Gastroesophageal sphincter (tissue), 4 donors: ENCODE measurements around the gene CNOT3. TPM values are rescaled to one million over a fixed set of nuclear protein-coding genes. Genes with fewer than 3 reads are reported as not detected.

Experiments
- ATAC-seq: fragments of 150-250 bp; one replicate; pipeline ENCODE4 v1.9.1; 2016; ENCODE audit warnings: mild to moderate bottlenecking, moderate library complexity
- H3K27ac ChIP-seq, 4 donors: fragments of 200-600 bp; sonication (generic) in 3 of 4; 1 replicate in 3 of 4; 2 replicates in 1 of 4; pipeline ENCODE4 v1.5.1; 2016 to 2019
- H3K27me3 ChIP-seq: fragments of 200-600 bp; sonication (generic); one replicate; pipeline ENCODE4 v1.5.1; 2019
- H3K36me3 ChIP-seq, 2 donors: fragments of 200-600 bp; sonication (generic); one replicate each; pipeline ENCODE4 v1.5.1; 2019; ENCODE audit warnings: control low read depth in 1 of 2
- H3K4me1 ChIP-seq, 3 donors: fragments of 200-600 bp; sonication (generic); 1 replicate in 2 of 3; 2 replicates in 1 of 3; pipeline ENCODE4 v1.5.1; 2016 to 2019; ENCODE audit warnings: control low read depth in 2 of 3
- H3K4me3 ChIP-seq, 2 donors: fragments of 200-600 bp; sonication (generic); one replicate each; pipeline ENCODE4 v1.5.1; 2019; ENCODE audit warnings: mild to moderate bottlenecking in 1 of 2, moderate library complexity in 1 of 2
- H3K9me3 ChIP-seq, 3 donors: fragments of 200-600 bp; sonication (generic); one replicate each; pipeline ENCODE4 v1.5.1; 2017 to 2019; ENCODE audit warnings: control low read depth in 2 of 3
- EP300 ChIP-seq: sonication (generic); formaldehyde crosslinking; IDR thresholded peaks from one replicate; pipeline ENCODE4 v1.6.1; 2017; ENCODE audit warnings: antibody characterized with exemption, mild to moderate bottlenecking
- POLR2A ChIP-seq, 2 donors: fragments of 450-650 bp; IDR thresholded peaks; one replicate each; pipeline ENCODE4 v1.6.1; 2017; ENCODE audit warnings: antibody characterized with exemption in 2 of 2, mild to moderate bottlenecking in 2 of 2, moderate library complexity in 1 of 2
- POLR2AphosphoS5 ChIP-seq: sonication (generic); formaldehyde crosslinking; IDR thresholded peaks from one replicate; pipeline ENCODE4 v1.6.1; 2017; ENCODE audit warnings: antibody characterized with exemption
- WGBS, 2 donors: methylation state at CpG; one replicate each; pipeline ENCODE4 v1.1.5; 2018; ENCODE audit warnings: low coverage in 1 of 2; 5-methylcytosine and 5-hydroxymethylcytosine counted together
- total RNA-seq, 4 donors: library from RNA; depleted of rRNA; stranded (reverse); fragments of >200 nt; gene quantifications; one replicate each; pipeline ENCODE4 v1.1.0, GENCODE V29; 2016
- TF ChIP-seq, protein P1 (sequence below), 4 experiments: fragments of 200-600 bp in 2 of 4; fragments of 450-650 bp in 2 of 4; sonication (generic) in 1 of 4; IDR thresholded peaks; one replicate each; pipeline ENCODE4 v1.5.1; 2017 to 2019; ENCODE audit warnings: antibody characterized with exemption in 4 of 4, mild to moderate bottlenecking in 2 of 4, moderate library complexity in 2 of 4

The CNOT3 gene
- total RNA-seq, 4 donors from 2014 or later, result 14.7 to 32.4 (median 23.1) TPM

DNA sequence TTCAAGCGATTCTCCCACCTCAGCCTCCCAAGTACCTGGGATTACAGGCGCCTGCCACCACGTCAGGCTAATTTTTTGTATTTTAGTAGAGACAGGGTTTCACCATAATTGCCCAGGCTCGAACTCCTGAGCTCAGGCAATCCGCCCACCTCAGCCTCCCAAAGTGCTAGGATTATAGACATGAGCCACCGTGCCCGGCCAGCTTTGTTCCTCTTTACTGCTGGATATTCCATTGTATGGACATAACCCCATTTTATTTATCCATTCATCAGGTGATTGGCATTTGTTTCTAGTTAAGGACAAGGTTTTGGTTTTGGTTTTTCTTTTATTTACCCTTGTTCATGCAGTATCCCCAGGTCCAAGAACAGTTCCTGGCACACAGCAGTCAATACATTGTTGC is 59.0 kb downstream of the CNOT3 start:
- Histone ChIP-seq H3K27me3 (no peaks in the 10 kb centered on the region), H3K36me3 (peaks cover 0 to 34% of the 10 kb centered on the region in 2 donors), H3K9me3 (no peaks in the 10 kb centered on the region), H3K27ac (no peak overlapping the region), H3K4me3 (no peak overlapping the region), H3K4me1 (peaks cover 0 to 30% (median 9%) of the 10 kb centered on the region in 3 donors)
- 94% methylated on average over 5 to 7 of the region's 7 CpGs for WGBS, 2 donors
- TF ChIP-seq POLR2A (IDR thresholded peaks at IDR 0.05) (no peak), EP300 (no peak), POLR2AphosphoS5 (no peak)
- TF ChIP-seq, protein P1, sequence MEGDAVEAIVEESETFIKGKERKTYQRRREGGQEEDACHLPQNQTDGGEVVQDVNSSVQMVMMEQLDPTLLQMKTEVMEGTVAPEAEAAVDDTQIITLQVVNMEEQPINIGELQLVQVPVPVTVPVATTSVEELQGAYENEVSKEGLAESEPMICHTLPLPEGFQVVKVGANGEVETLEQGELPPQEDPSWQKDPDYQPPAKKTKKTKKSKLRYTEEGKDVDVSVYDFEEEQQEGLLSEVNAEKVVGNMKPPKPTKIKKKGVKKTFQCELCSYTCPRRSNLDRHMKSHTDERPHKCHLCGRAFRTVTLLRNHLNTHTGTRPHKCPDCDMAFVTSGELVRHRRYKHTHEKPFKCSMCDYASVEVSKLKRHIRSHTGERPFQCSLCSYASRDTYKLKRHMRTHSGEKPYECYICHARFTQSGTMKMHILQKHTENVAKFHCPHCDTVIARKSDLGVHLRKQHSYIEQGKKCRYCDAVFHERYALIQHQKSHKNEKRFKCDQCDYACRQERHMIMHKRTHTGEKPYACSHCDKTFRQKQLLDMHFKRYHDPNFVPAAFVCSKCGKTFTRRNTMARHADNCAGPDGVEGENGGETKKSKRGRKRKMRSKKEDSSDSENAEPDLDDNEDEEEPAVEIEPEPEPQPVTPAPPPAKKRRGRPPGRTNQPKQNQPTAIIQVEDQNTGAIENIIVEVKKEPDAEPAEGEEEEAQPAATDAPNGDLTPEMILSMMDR (IDR thresholded peaks at IDR 0.05), result no peak
- ATAC-seq, result no peak

DNA sequence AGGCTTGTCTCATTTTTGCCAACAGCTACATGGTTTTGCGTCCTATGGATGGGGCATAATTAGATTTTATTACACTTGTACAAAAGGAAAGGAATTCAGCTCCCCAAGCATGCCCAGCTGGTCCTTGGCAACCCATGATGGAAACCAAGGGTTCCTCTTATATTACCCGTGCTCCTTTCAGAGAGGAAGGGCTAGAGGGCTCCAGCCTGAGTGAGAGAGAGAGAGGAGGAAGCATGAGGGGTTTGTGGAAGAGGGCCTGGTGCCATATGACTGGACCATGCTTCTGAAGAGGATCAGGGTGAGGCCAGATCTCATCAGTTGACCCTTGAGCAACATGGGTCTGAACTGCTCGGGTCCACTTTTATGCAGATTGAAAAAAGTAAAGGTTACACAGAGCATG is 59.6 kb downstream of the CNOT3 start:
- Histone ChIP-seq H3K27ac (no peak overlapping the region), H3K9me3 (no peaks in the 10 kb centered on the region), H3K36me3 (peaks cover 0 to 40% of the 10 kb centered on the region in 2 donors), H3K27me3 (no peaks in the 10 kb centered on the region), H3K4me1 (peaks cover 0 to 30% (median 9%) of the 10 kb centered on the region in 3 donors), H3K4me3 (no peak overlapping the region)
- no peak for TF ChIP-seq POLR2A (IDR thresholded peaks at IDR 0.05)
- TF ChIP-seq, protein P1 (IDR thresholded peaks at IDR 0.05), result no peak
- WGBS, 2 donors, result 82 to 86% methylated on average over 2 of the region's 3 CpGs
- no peak for ATAC-seq

- H3K27ac ChIP-seq, result peak overlapping the region in 1 of 4 donors; percentile 96
Measured at GRCh38 chr19:54199401-54199800, 61.8 kb downstream of the CNOT3 start.

GRCh38 chr19:54201172-54201701 is 63.7 kb downstream of the CNOT3 start:
- Histone ChIP-seq H3K36me3 (peaks cover 0 to 50% of the 10 kb centered on the region in 2 donors), H3K4me3 (peak overlapping the region; percentile 56 to 63), H3K4me1 (peaks cover 0 to 59% (median 20%) of the 10 kb centered on the region in 3 donors), H3K27me3 (no peaks in the 10 kb centered on the region), H3K9me3 (no peaks in the 10 kb centered on the region), H3K27ac (peak overlapping the region; percentile 92 to 96 (median 94))
- TF ChIP-seq POLR2AphosphoS5, result no peak
- TF ChIP-seq, protein P1 (IDR thresholded peaks at IDR 0.05), result no peak
- no peak for TF ChIP-seq POLR2A (IDR thresholded peaks at IDR 0.05)
- no peak for TF ChIP-seq EP300
- WGBS, 2 donors, result no CpG with 5 or more reads among the region's 28 CpGs
- ATAC-seq, result peak; percentile 2

More at GRCh38 chr19:54199401-54199800, 61.8 kb downstream of the CNOT3 start:
- WGBS, 2 donors, result 81 to 91% methylated on average over 2 to 16 of the region's 16 CpGs
- Histone ChIP-seq H3K4me1 (peaks cover 0 to 41% (median 20%) of the 10 kb centered on the region in 3 donors), H3K4me3 (no peak overlapping the region), H3K9me3 (no peaks in the 10 kb centered on the region), H3K36me3 (peaks cover 0 to 45% of the 10 kb centered on the region in 2 donors), H3K27me3 (no peaks in the 10 kb centered on the region)
- ATAC-seq, result no peak
- TF ChIP-seq POLR2AphosphoS5, result no peak

DNA sequence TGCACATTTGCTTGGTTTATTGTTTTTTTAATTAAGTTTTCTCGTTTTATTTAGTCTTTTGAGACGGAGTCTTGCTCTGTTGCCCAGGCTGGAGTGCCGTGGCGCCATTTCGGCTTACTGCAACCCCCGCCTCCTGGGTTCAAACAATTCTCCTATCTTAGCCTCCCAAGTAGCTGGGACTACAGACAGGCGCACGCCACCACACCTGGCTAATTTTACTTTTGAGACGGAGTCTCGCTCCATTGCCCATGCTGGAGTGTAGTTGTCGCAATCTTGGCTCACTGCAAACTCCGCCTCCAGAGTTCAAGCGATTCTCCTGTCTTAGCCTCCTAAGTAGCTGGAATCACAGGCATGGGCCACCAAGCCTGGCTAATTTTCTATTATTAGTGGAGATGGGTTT is 64.4 kb downstream of the CNOT3 start:
- TF ChIP-seq POLR2A (IDR thresholded peaks at IDR 0.05) (no peak), EP300 (no peak), POLR2AphosphoS5 (no peak)
- TF ChIP-seq, protein P1 (IDR thresholded peaks at IDR 0.05), result no peak
- Histone ChIP-seq H3K4me1 (peaks cover 0 to 67% (median 24%) of the 10 kb centered on the region in 3 donors), H3K9me3 (no peaks in the 10 kb centered on the region), H3K27ac (peak overlapping the region in 2 of 4 donors; percentile 94 to 96), H3K4me3 (peak overlapping the region in 1 of 2 donors; percentile 63), H3K36me3 (peaks cover 0 to 58% of the 10 kb centered on the region in 2 donors), H3K27me3 (no peaks in the 10 kb centered on the region)
- 61 to 70% methylated on average over 5 to 9 of the region's 13 CpGs for WGBS, 2 donors
- no peak for ATAC-seq
